HepG2 (cell line): ENCODE measurements around the gene CCL2. TPM values are rescaled to one million over a fixed set of nuclear protein-coding genes. Genes with fewer than 3 reads are reported as not detected.

Experiments
- ATAC-seq: fragments of 200-7000 bp; cut with Tn5 transposase; 3 replicates; pipeline ENCODE4 v1.9.1; 2020; ENCODE audit warnings: mild to moderate bottlenecking, moderate library complexity
- BruUV-seq: library from RNA; stranded (reverse); fragments of 400-500 nt; replicated peaks from 2 replicates; lab custom pipeline; 2021; lab: Mats Ljungman, UMichigan
- CTCF ChIA-PET: fragments of 300-600 bp; formaldehyde crosslinking; extraction: SDS; loops from one replicate; lab custom pipeline; 2021; ENCODE audit warnings: low total read pairs, inconsistent platforms, low intra/inter-chr PET ratio; lab: Yijun Ruan, JAX
- POLR2A ChIA-PET: fragments of 350-600 bp; sonication (Branson Sonifier 250); formaldehyde crosslinking; loops from one replicate; lab custom pipeline; 2020; ENCODE audit warnings: antibody characterized with exemption, inconsistent platforms; lab: Yijun Ruan, JAX
- DNase-seq: peaks from one replicate; pipeline ENCODE4 v3.0.0-alpha.2; 2015; ENCODE audit warnings: low spot score
- FAIRE-seq: peaks from 3 replicates; lab custom pipeline; 2011; peaks lifted over from hg19 to GRCh38; lab: Jason Lieb, UNC
- H2AFZ ChIP-seq: one replicate; pipeline ENCODE4 v1.6.1; 2011; ENCODE audit warnings: low read length, inconsistent platforms
- H3K27ac ChIP-seq: fragments of 300-600 bp; 3 replicates; pipeline ENCODE4 v1.8.0; 2011; ENCODE audit warnings: mixed run types, mild to moderate bottlenecking, mixed read lengths, low read length, inconsistent platforms; ENCODE audit not compliant: insufficient read depth; ENCODE audit errors: extremely low read length
- H3K27me3 ChIP-seq, 2 experiments: fragments of 200-600 bp in 1 of 2; 2 replicates in 1 of 2; 3 replicates in 1 of 2; pipeline versions ENCODE4 v1.6.0 to v1.8.0; 2011; ENCODE audit warnings: low read length in 2 of 2, mild to moderate bottlenecking in 2 of 2, moderate library complexity in 2 of 2, inconsistent platforms in 1 of 2; ENCODE audit not compliant: insufficient read depth in 2 of 2, control insufficient read depth in 1 of 2
- H3K36me3 ChIP-seq, 2 experiments: fragments of 200-600 bp in 1 of 2; replicated peaks in 1 of 2; 2 replicates in 1 of 2; 3 replicates in 1 of 2; pipeline versions ENCODE4 v1.5.1 to v1.8.0; 2011; ENCODE audit warnings: low read length in 2 of 2, inconsistent platforms in 1 of 2; ENCODE audit not compliant: insufficient read depth in 2 of 2, control insufficient read depth in 1 of 2
- H3K4me1 ChIP-seq: 2 replicates; pipeline ENCODE4 v1.5.1; 2012; ENCODE audit warnings: low read length, inconsistent platforms; ENCODE audit not compliant: insufficient read depth
- H3K4me2 ChIP-seq: 2 replicates; pipeline ENCODE4 v1.6.0; 2011; ENCODE audit warnings: low read depth, low read length, inconsistent platforms
- H3K4me3 ChIP-seq, 3 experiments: fragments of 200-600 bp in 1 of 3; sonication (generic), shearing (Covaris generic) in 1 of 3; replicated peaks in 1 of 3; 2 replicates each; pipeline ENCODE4 v1.5.1; 2011 to 2016; ENCODE audit warnings: low read length in 3 of 3, inconsistent platforms in 2 of 3, low read depth in 2 of 3, mild to moderate bottlenecking in 2 of 3, control low read depth in 1 of 3, mixed read lengths in 1 of 3; ENCODE audit not compliant: insufficient read depth in 1 of 3
- H3K79me2 ChIP-seq: one replicate; pipeline ENCODE4 v1.6.1; 2011; ENCODE audit warnings: low read length, inconsistent platforms; ENCODE audit not compliant: insufficient read depth
- H3K9ac ChIP-seq: 2 replicates; pipeline ENCODE4 v1.6.0; 2011; ENCODE audit warnings: mild to moderate bottlenecking, low read depth, low read length, inconsistent platforms; ENCODE audit not compliant: insufficient read depth
- H3K9me3 ChIP-seq: 2 replicates; pipeline ENCODE4 v1.5.1; 2012; ENCODE audit warnings: mild to moderate bottlenecking, low read length
- H4K20me1 ChIP-seq: 2 replicates; pipeline ENCODE4 v1.6.0; 2011; ENCODE audit warnings: inconsistent platforms, mild to moderate bottlenecking, low read length, moderate library complexity; ENCODE audit not compliant: insufficient read depth
- ETV5 ChIP-seq: IDR thresholded peaks from 2 replicates; pipeline ENCODE4 v1.6.1; 2018; ENCODE audit warnings: missing biosample characterization, missing genetic modification reagents, inconsistent platforms, borderline replicate concordance
- GATAD2A ChIP-seq: IDR thresholded peaks from 2 replicates; pipeline ENCODE4 v1.6.1; 2016
- HOXA7 ChIP-seq: sonication (generic); formaldehyde crosslinking; IDR thresholded peaks from 2 replicates; pipeline ENCODE4 v1.8.1; 2022; ENCODE audit warnings: mild to moderate bottlenecking, missing genetic modification reagents, moderate library complexity
- MXI1 ChIP-seq: IDR thresholded peaks from 3 replicates; pipeline ENCODE4 v1.6.1; 2012; ENCODE audit warnings: low read depth, low read length, inconsistent platforms, borderline replicate concordance
- MYPOP ChIP-seq: sonication (generic); formaldehyde crosslinking; IDR thresholded peaks from 2 replicates; pipeline ENCODE4 v1.8.1; 2023; ENCODE audit warnings: mild to moderate bottlenecking, moderate library complexity, missing genetic modification reagents
- SMAD3 ChIP-seq: sonication (generic); formaldehyde crosslinking; IDR thresholded peaks from 2 replicates; pipeline ENCODE4 v1.4.0; 2020; ENCODE audit warnings: missing genetic modification reagents
- SMAD9 ChIP-seq: sonication (generic); formaldehyde crosslinking; IDR thresholded peaks from 2 replicates; pipeline ENCODE4 v1.5.1; 2020; ENCODE audit warnings: mild to moderate bottlenecking, missing genetic modification reagents
- SP1 ChIP-seq, 2 experiments: fragments of 450-650 bp in 1 of 2; sonication (generic) in 1 of 2; formaldehyde crosslinking in 1 of 2; IDR thresholded peaks; 2 replicates each; pipeline versions ENCODE4 v1.4.0 to v1.6.1; 2016 to 2020; ENCODE audit warnings: missing genetic modification reagents in 1 of 2
- ZBTB20 ChIP-seq: sonication (generic); formaldehyde crosslinking; IDR thresholded peaks from 2 replicates; pipeline ENCODE4 v1.8.1; 2023; ENCODE audit warnings: missing genetic modification reagents, low read depth, mild to moderate bottlenecking, borderline replicate concordance
- ZFP41 ChIP-seq: sonication (generic); formaldehyde crosslinking; IDR thresholded peaks from 2 replicates; pipeline ENCODE4 v1.4.0; 2020; ENCODE audit warnings: mild to moderate bottlenecking, missing genetic modification reagents, borderline replicate concordance
- ZNF234 ChIP-seq: sonication (generic); formaldehyde crosslinking; conservative IDR thresholded peaks from 2 replicates; pipeline ENCODE4 v1.5.1; 2020; ENCODE audit warnings: mild to moderate bottlenecking, missing genetic modification reagents
- ZNF264 ChIP-seq: sonication (generic); formaldehyde crosslinking; IDR thresholded peaks from 2 replicates; pipeline ENCODE4 v1.4.0; 2020; ENCODE audit warnings: missing genetic modification reagents
- ZNF674 ChIP-seq: sonication (generic); formaldehyde crosslinking; IDR thresholded peaks from 2 replicates; pipeline ENCODE4 v1.5.0; 2020; ENCODE audit warnings: low read depth, mild to moderate bottlenecking, missing genetic modification reagents
- ZSCAN29 ChIP-seq: sonication (generic); formaldehyde crosslinking; conservative IDR thresholded peaks from 2 replicates; pipeline ENCODE4 v1.4.0; 2020; ENCODE audit warnings: mild to moderate bottlenecking, missing genetic modification reagents
- WGBS: methylation state at CpG from one replicate; pipeline ENCODE4 v1.1.6; 2017; ENCODE audit warnings: low lambda C conversion rate; 5-methylcytosine and 5-hydroxymethylcytosine counted together
- in situ Hi-C: cut with HindIII; loops from 2 replicates; pipeline ENCODE4 v1.10.0; 2017; ENCODE audit warnings: low pct_unique_long_range_greater_than_20kb; ENCODE audit not compliant: extremely low pct_ligation_motif_present
- intact Hi-C: fragments of 100-400 bp; cut with micrococcal nuclease; formaldehyde crosslinking; loops from one replicate; pipeline ENCODE4 v1.10.0; 2022; ENCODE audit not compliant: unreplicated experiment
- polyA plus RNA-seq, 8 experiments: library from polyadenylated mRNA; depleted of rRNA in 3 of 8; stranded (reverse) in 7 of 8; unstranded in 1 of 8; fragments of >200 nt; fragmentation: Illumina TruSeq in 4 of 8; extraction: Trizol in 4 of 8; gene quantifications; 2 replicates each; pipeline versions ENCODE4 v1.2.1 to v1.2.3, GENCODE V29; 2011 to 2016; ENCODE audit warnings: low read depth in 4 of 8, missing spikeins in 1 of 8, mixed read lengths in 1 of 8; ENCODE audit not compliant: insufficient read depth in 1 of 8
- total RNA-seq, 5 experiments: library from RNA; depleted of rRNA; stranded (reverse); fragments of >200 nt; fragmentation: Illumina TruSeq; extraction: Trizol; gene quantifications; 2 replicates each; pipeline ENCODE4 v1.2.3, GENCODE V29; 2016; ENCODE audit warnings: low read depth in 1 of 5
- TF ChIP-seq, protein P1 (sequence below): sonication (generic); formaldehyde crosslinking; IDR thresholded peaks from 2 replicates; pipeline ENCODE4 v1.8.0; 2022; ENCODE audit warnings: low read depth, missing genetic modification reagents
- TF ChIP-seq, protein P2 (sequence below): sonication (generic); formaldehyde crosslinking; IDR thresholded peaks from 2 replicates; pipeline ENCODE4 v1.4.0; 2020; ENCODE audit warnings: missing genetic modification reagents
- TF ChIP-seq, protein P3 (sequence below): sonication (generic); formaldehyde crosslinking; IDR thresholded peaks from 2 replicates; pipeline ENCODE4 v1.5.0; 2020; ENCODE audit warnings: missing genetic modification reagents, mild to moderate bottlenecking, borderline replicate concordance

The CCL2 gene
- total and polyA plus RNA-seq, 2 of the 13 experiments (the other 11 are each of a cell fraction or from before 2014, with no cell fraction given), result not detected

DNA sequence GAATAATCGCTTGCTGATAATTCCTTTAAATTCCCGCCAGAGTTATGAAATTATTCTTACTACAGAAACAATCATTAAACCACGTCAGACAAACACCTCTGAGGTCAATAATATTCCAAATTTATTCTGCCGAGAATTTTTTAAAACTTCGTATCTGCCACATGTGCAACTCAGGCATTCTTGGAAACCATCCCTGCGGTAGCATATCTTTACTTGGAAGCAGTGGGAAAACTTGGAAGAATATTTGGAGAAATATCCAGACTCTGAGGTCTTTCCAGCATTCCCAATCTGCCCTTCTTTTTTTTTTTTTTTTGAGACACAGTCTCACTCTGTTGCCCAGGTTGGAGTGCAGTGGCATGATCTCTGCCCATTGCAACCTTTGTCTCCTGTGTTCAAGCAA lies 28.5 kb downstream of the CCL2 start:
- no peaks in the 10 kb centered on the region for H4K20me1 ChIP-seq
- H3K4me3 ChIP-seq, result no peak overlapping the region
- no peaks in the 10 kb centered on the region for H3K36me3 ChIP-seq
- no peaks in the 10 kb centered on the region for H3K4me1 ChIP-seq
- ATAC-seq (no peak), DNase-seq (no peak), FAIRE-seq (no peak)
- H3K9ac ChIP-seq, result no peak overlapping the region
- 40% methylated on average over 6 of the region's 6 CpGs for WGBS
- POLR2A ChIA-PET, result no interaction called here
- no peaks in the 10 kb centered on the region for H3K79me2 ChIP-seq
- H3K27ac ChIP-seq, result no peak overlapping the region
- no TSS peak for BruUV-seq
- no peaks in the 10 kb centered on the region for H3K9me3 ChIP-seq
- intact Hi-C loops (no loop called here), in situ Hi-C loops (no loop called here)
- H3K4me2 ChIP-seq, result no peak overlapping the region
- CTCF ChIA-PET, result no interaction called here
- H2AFZ ChIP-seq, result no peak overlapping the region
- H3K27me3 ChIP-seq, result no peaks in the 10 kb centered on the region; a peak in 1 of 5 replicates
- TF ChIP-seq ZNF264 (CRISPR knock-in tag), result no peak
- no peak for TF ChIP-seq SMAD9 (CRISPR knock-in tag)
- TF ChIP-seq ZBTB20 (CRISPR knock-in tag), result no peak
- TF ChIP-seq, protein P1, sequence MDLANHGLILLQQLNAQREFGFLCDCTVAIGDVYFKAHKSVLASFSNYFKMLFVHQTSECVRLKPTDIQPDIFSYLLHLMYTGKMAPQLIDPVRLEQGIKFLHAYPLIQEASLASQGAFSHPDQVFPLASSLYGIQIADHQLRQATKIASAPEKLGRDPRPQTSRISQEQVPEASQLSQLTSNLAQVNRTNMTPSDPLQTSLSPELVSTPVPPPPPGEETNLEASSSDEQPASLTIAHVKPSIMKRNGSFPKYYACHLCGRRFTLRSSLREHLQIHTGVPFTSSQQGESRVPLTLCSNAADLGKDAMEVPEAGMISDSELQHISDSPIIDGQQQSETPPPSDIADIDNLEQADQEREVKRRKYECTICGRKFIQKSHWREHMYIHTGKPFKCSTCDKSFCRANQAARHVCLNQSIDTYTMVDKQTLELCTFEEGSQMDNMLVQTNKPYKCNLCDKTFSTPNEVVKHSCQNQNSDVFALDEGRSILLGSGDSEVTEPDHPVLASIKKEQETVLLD (CRISPR knock-in tag), result no peak
- no peak for TF ChIP-seq MYPOP
- no peak for TF ChIP-seq ETV5 (CRISPR knock-in tag)
- TF ChIP-seq, protein P2, sequence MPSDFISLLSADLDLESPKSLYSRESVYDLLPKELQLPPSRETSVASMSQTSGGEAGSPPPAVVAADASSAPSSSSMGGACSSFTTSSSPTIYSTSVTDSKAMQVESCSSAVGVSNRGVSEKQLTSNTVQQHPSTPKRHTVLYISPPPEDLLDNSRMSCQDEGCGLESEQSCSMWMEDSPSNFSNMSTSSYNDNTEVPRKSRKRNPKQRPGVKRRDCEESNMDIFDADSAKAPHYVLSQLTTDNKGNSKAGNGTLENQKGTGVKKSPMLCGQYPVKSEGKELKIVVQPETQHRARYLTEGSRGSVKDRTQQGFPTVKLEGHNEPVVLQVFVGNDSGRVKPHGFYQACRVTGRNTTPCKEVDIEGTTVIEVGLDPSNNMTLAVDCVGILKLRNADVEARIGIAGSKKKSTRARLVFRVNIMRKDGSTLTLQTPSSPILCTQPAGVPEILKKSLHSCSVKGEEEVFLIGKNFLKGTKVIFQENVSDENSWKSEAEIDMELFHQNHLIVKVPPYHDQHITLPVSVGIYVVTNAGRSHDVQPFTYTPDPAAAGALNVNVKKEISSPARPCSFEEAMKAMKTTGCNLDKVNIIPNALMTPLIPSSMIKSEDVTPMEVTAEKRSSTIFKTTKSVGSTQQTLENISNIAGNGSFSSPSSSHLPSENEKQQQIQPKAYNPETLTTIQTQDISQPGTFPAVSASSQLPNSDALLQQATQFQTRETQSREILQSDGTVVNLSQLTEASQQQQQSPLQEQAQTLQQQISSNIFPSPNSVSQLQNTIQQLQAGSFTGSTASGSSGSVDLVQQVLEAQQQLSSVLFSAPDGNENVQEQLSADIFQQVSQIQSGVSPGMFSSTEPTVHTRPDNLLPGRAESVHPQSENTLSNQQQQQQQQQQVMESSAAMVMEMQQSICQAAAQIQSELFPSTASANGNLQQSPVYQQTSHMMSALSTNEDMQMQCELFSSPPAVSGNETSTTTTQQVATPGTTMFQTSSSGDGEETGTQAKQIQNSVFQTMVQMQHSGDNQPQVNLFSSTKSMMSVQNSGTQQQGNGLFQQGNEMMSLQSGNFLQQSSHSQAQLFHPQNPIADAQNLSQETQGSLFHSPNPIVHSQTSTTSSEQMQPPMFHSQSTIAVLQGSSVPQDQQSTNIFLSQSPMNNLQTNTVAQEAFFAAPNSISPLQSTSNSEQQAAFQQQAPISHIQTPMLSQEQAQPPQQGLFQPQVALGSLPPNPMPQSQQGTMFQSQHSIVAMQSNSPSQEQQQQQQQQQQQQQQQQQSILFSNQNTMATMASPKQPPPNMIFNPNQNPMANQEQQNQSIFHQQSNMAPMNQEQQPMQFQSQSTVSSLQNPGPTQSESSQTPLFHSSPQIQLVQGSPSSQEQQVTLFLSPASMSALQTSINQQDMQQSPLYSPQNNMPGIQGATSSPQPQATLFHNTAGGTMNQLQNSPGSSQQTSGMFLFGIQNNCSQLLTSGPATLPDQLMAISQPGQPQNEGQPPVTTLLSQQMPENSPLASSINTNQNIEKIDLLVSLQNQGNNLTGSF (CRISPR knock-in tag), result no peak
- TF ChIP-seq, protein P3, sequence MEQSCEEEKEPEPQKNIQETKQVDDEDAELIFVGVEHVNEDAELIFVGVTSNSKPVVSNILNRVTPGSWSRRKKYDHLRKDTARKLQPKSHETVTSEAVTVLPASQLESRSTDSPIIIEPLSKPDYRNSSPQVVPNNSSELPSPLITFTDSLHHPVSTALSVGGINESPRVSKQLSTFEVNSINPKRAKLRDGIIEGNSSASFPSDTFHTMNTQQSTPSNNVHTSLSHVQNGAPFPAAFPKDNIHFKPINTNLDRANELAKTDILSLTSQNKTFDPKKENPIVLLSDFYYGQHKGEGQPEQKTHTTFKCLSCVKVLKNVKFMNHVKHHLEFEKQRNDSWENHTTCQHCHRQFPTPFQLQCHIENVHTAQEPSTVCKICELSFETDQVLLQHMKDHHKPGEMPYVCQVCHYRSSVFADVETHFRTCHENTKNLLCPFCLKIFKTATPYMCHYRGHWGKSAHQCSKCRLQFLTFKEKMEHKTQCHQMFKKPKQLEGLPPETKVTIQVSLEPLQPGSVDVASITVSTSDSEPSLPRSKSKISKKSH (CRISPR knock-in tag), result no peak
- no peak for TF ChIP-seq ZNF234
- TF ChIP-seq MXI1, result no peak
- no peak for TF ChIP-seq SP1 (IDR thresholded peaks at IDR 0.05)
- no peak for TF ChIP-seq SP1 (CRISPR knock-in tag; IDR thresholded peaks at IDR 0.05)
- no peak for TF ChIP-seq SMAD3
- no peak for TF ChIP-seq ZFP41 (CRISPR knock-in tag)
- TF ChIP-seq ZNF674, result no peak
- no peak for TF ChIP-seq GATAD2A
- no peak for TF ChIP-seq HOXA7 (CRISPR knock-in tag)
- no peak for TF ChIP-seq ZSCAN29
